NCI-H1930 (cell line): ENCODE data around the gene PMP22.
A peak's percentile ranks its signal among the peaks of the same experiment; 100 is the strongest.
"Not testable (repeated sequence)": the region's sequence is repeated elsewhere in the genome, so short reads cannot be mapped to it uniquely, and the experiment has no call there.

Experiments used
- DNase-seq, 2 experiments: peaks; one replicate each; lab custom pipeline; 2025; lab: John Stamatoyannopoulos, UW

PMP22 gene

GRCh38 chr17:15210247-15210646 lies 54.9 kb downstream of the PMP22 start:
- DNase-seq: no peak

- not testable (repeated sequence) for DNase-seq
These were observed 62.1 kb downstream of the PMP22 start for GRCh38 chr17:15203062-15203461.

GRCh38 chr17:15200574-15200973 lies 64.6 kb downstream of the PMP22 start:
- not testable (repeated sequence) for DNase-seq

- DNase-seq: no peak
These were observed 67.9 kb downstream of the PMP22 start for GRCh38 chr17:15197229-15197628.

- peak; percentile 52 to 66 for DNase-seq
These were observed 70.3 kb downstream of the PMP22 start for GRCh38 chr17:15194859-15195277.

- DNase-seq: no peak
These were observed 79.5 kb downstream of the PMP22 start for GRCh38 chr17:15185625-15185991.

GRCh38 chr17:15184872-15185624 lies 80.1 kb downstream of the PMP22 start:
- DNase-seq: no peak

GRCh38 chr17:15181816-15182215 lies 83.3 kb downstream of the PMP22 start:
- no peak for DNase-seq

GRCh38 chr17:15181333-15181732 lies 83.8 kb downstream of the PMP22 start:
- no peak for DNase-seq

GRCh38 chr17:15180121-15180561 lies 85.0 kb downstream of the PMP22 start:
- no peak for DNase-seq
